IPS-20b (cell line): ENCODE data around the gene CHD9.

Experiments
- H3K27ac ChIP-seq: one replicate; pipeline ENCODE4 v1.5.1; 2013; ENCODE audit warnings: low read length
- H3K27me3 ChIP-seq: 2 replicates; pipeline ENCODE4 v1.6.1; 2013; ENCODE audit warnings: mild to moderate bottlenecking, low read length, inconsistent platforms; ENCODE audit not compliant: insufficient read depth
- H3K36me3 ChIP-seq: 2 replicates; pipeline ENCODE4 v1.6.1; 2013; ENCODE audit warnings: low read depth, mild to moderate bottlenecking, inconsistent platforms, low read length, moderate library complexity; ENCODE audit not compliant: insufficient read depth
- H3K4me1 ChIP-seq: 2 replicates; pipeline ENCODE4 v1.6.1; 2013; ENCODE audit warnings: mild to moderate bottlenecking, control low read depth, inconsistent platforms, low read length, moderate library complexity; ENCODE audit not compliant: insufficient read depth
- H3K4me3 ChIP-seq: 2 replicates; pipeline ENCODE4 v1.5.1; 2013; ENCODE audit warnings: mild to moderate bottlenecking, low read length, inconsistent platforms
- H3K9ac ChIP-seq: 2 replicates; pipeline ENCODE4 v1.6.1; 2013; ENCODE audit warnings: low read depth, mild to moderate bottlenecking, inconsistent platforms, low read length, moderate library complexity
- H3K9me3 ChIP-seq: 2 replicates; pipeline ENCODE4 v1.6.1; 2013; ENCODE audit warnings: mild to moderate bottlenecking, low read depth, low read length, inconsistent platforms; ENCODE audit not compliant: insufficient read depth

Gene CHD9

GRCh38 chr16:53129281-53130158 is 74.7 kb downstream of the CHD9 start:
- Histone ChIP-seq H3K27ac (no peak overlapping the region), H3K36me3 (no peaks in the 10 kb centered on the region), H3K4me3 (peak overlapping the region; percentile 87), H3K9ac (peak overlapping the region; percentile 85), H3K9me3 (no peaks in the 10 kb centered on the region), H3K27me3 (no peaks in the 10 kb centered on the region; the same call in 1 of the 2 replicates), H3K4me1 (peaks cover 7% of the 10 kb centered on the region)

- Histone ChIP-seq H3K4me1 (peaks cover 7% of the 10 kb centered on the region), H3K27ac (no peak overlapping the region), H3K27me3 (no peaks in the 10 kb centered on the region; the same call in 1 of the 2 replicates), H3K4me3 (peak overlapping the region; percentile 87), H3K9me3 (no peaks in the 10 kb centered on the region), H3K36me3 (no peaks in the 10 kb centered on the region), H3K9ac (peak overlapping the region; percentile 85)
These were observed 75.6 kb downstream of the CHD9 start for GRCh38 chr16:53130159-53131049.

GRCh38 chr16:53131050-53131362 is 76.2 kb downstream of the CHD9 start:
- no peaks in the 10 kb centered on the region for H3K36me3 ChIP-seq
- H3K9me3 ChIP-seq = no peaks in the 10 kb centered on the region
- H3K4me3 ChIP-seq = peak overlapping the region; percentile 60; the same call in 1 of the 2 replicates
- H3K9ac ChIP-seq = no peak overlapping the region
- no peaks in the 10 kb centered on the region; the same call in 1 of the 2 replicates for H3K27me3 ChIP-seq
- H3K4me1 ChIP-seq = peaks cover 7% of the 10 kb centered on the region
- H3K27ac ChIP-seq = no peak overlapping the region

- H3K27me3 ChIP-seq = no peaks in the 10 kb centered on the region; the same call in 1 of the 2 replicates
- H3K9ac ChIP-seq = peak overlapping the region; percentile 63; the same call in 1 of the 2 replicates
- H3K36me3 ChIP-seq = no peaks in the 10 kb centered on the region
- H3K9me3 ChIP-seq = no peaks in the 10 kb centered on the region
- peak overlapping the region; percentile 82 for H3K4me3 ChIP-seq
- peaks cover 7% of the 10 kb centered on the region for H3K4me1 ChIP-seq
- no peak overlapping the region for H3K27ac ChIP-seq
These were observed 76.7 kb downstream of the CHD9 start for GRCh38 chr16:53131363-53132071.

- no peaks in the 10 kb centered on the region for H3K9me3 ChIP-seq
- H3K36me3 ChIP-seq = no peaks in the 10 kb centered on the region
- H3K4me3 ChIP-seq = peak overlapping the region; percentile 82; the same call in 1 of the 2 replicates
- H3K9ac ChIP-seq = no peak overlapping the region
- H3K4me1 ChIP-seq = peaks cover 7% of the 10 kb centered on the region
- no peaks in the 10 kb centered on the region; the same call in 1 of the 2 replicates for H3K27me3 ChIP-seq
- H3K27ac ChIP-seq = no peak overlapping the region
These were observed 77.6 kb downstream of the CHD9 start for GRCh38 chr16:53132406-53132805.

GRCh38 chr16:53135329-53135728 is 80.5 kb downstream of the CHD9 start:
- Histone ChIP-seq H3K9me3 (no peaks in the 10 kb centered on the region), H3K4me1 (no peaks in the 10 kb centered on the region), H3K27ac (no peak overlapping the region), H3K9ac (no peak overlapping the region; the same call in 1 of the 2 replicates), H3K27me3 (no peaks in the 10 kb centered on the region), H3K36me3 (no peaks in the 10 kb centered on the region), H3K4me3 (no peak overlapping the region)

GRCh38 chr16:53142823-53143568 is 88.2 kb downstream of the CHD9 start:
- Histone ChIP-seq H3K27ac (no peak overlapping the region), H3K9ac (no peak overlapping the region), H3K4me3 (no peak overlapping the region), H3K36me3 (no peaks in the 10 kb centered on the region), H3K9me3 (no peaks in the 10 kb centered on the region), H3K27me3 (no peaks in the 10 kb centered on the region), H3K4me1 (no peaks in the 10 kb centered on the region)

- no peaks in the 10 kb centered on the region for H3K27me3 ChIP-seq
- H3K36me3 ChIP-seq = no peaks in the 10 kb centered on the region
- no peaks in the 10 kb centered on the region for H3K4me1 ChIP-seq
- H3K4me3 ChIP-seq = no peak overlapping the region
- H3K27ac ChIP-seq = no peak overlapping the region
- peaks cover 4% of the 10 kb centered on the region; the same call in 1 of the 2 replicates for H3K9me3 ChIP-seq
- H3K9ac ChIP-seq = no peak overlapping the region
These were observed 92.8 kb downstream of the CHD9 start for GRCh38 chr16:53147500-53148065.

- Histone ChIP-seq H3K27me3 (no peaks in the 10 kb centered on the region), H3K9me3 (peaks cover 4% of the 10 kb centered on the region; the same call in 1 of the 2 replicates), H3K27ac (no peak overlapping the region), H3K4me1 (peaks cover 2% of the 10 kb centered on the region; the same call in 1 of the 2 replicates), H3K36me3 (peaks cover 2% of the 10 kb centered on the region; the same call in 1 of the 2 replicates), H3K9ac (no peak overlapping the region), H3K4me3 (no peak overlapping the region)
These were observed 96.0 kb downstream of the CHD9 start for GRCh38 chr16:53150769-53151168.

- Histone ChIP-seq H3K27me3 (no peaks in the 10 kb centered on the region), H3K36me3 (peaks cover 17% of the 10 kb centered on the region), H3K27ac (no peak overlapping the region), H3K9me3 (peaks cover 4% of the 10 kb centered on the region; the same call in 1 of the 2 replicates), H3K4me1 (peaks cover 2% of the 10 kb centered on the region; the same call in 1 of the 2 replicates), H3K4me3 (no peak overlapping the region), H3K9ac (no peak overlapping the region)
These were observed 97.5 kb downstream of the CHD9 start for GRCh38 chr16:53152329-53152728.
